ENCODE results near the gene SLC16A13. TPM values are rescaled to one million over a fixed set of nuclear protein-coding genes. Genes with fewer than 3 reads are reported as not detected.

SLC16A13 gene
- total and polyA plus RNA-seq, 2 of the 8 experiments (the other 6 are each of a cell fraction or from before 2014, with no cell fraction given), result 5.4 to 5.8 TPM

GRCh38 chr17:7022781-7023571 lies 12.8 kb upstream of the SLC16A13 start, which contains the start of gene BCL6B:
Gene BCL6B, plus strand, starts transcription at chr17:7023050. Its CDS starts 622 bp downstream, at chr17:7023672.
- Histone ChIP-seq H3K9ac (replicated peaks in 1 of 4; ENCODE audit: extremely low read depth in 1 of 4, low read depth in 3 of 4, low read length in 3 of 4) (peak within 1 kb of the TSS in 3 of 4 experiments; percentile 36 to 59 (median 46); a peak in 6 of 7 replicates), H3K27ac (ENCODE audit: low read depth, low read length) (no peak within 1 kb of the TSS), H3K23me2 (ENCODE audit: low read depth, low read length) (peaks cover 11% of the 10 kb centered on the region), H3K79me2 (ENCODE audit: control insufficient read depth in 1 of 2, insufficient read depth in 2 of 2, low read length in 2 of 2) (no peaks in the 10 kb centered on the region), H2BK120ac (replicated peaks; ENCODE audit: low read depth, low read length) (peak within 1 kb of the TSS; percentile 18), H3K23ac (ENCODE audit: insufficient read length) (no peak within 1 kb of the TSS), H3K4ac (replicated peaks; ENCODE audit: insufficient read length, low read depth, low read length) (peak within 1 kb of the TSS; percentile 25), H3K18ac (ENCODE audit: extremely low read depth, low read length) (peak within 1 kb of the TSS; percentile 78; the same call in 1 of the 2 replicates), H3K14ac (ENCODE audit: insufficient read length) (no peak within 1 kb of the TSS), H2AFZ (ENCODE audit: low read length) (peak within 1 kb of the TSS; percentile 74), H2BK15ac (ENCODE audit: low read length) (peak within 1 kb of the TSS; percentile 83), H3K9me3 (ENCODE audit: insufficient read depth in 2 of 2, low read depth in 1 of 2, low read length in 1 of 2) (no peaks in the 10 kb centered on the region), H3K4me1 (replicated peaks in 1 of 4; ENCODE audit: control insufficient read depth in 3 of 4, insufficient read depth in 4 of 4, low read length in 3 of 4) (peaks cover 0 to 15% (median 5%) of the 10 kb centered on the region in 4 experiments; a peak in 6 of 7 replicates), H3K4me2 (ENCODE audit: insufficient read depth in 1 of 2, low read depth in 2 of 2, low read length in 2 of 2) (peak within 1 kb of the TSS; percentile 91 to 97), H4K91ac (replicated peaks; ENCODE audit: insufficient read length, low read length) (peak within 1 kb of the TSS; percentile 34), H3K79me1 (ENCODE audit: low read depth, low read length) (no peaks in the 10 kb centered on the region), H4K20me1 (replicated peaks in 1 of 2; ENCODE audit: control insufficient read depth in 1 of 2, insufficient read depth in 2 of 2, low read length in 2 of 2) (no peaks in the 10 kb centered on the region), H3K27me3 (replicated peaks in 1 of 4; ENCODE audit: control insufficient read depth in 3 of 4, extremely low read depth in 1 of 4, insufficient read depth in 3 of 4, low read length in 3 of 4) (peaks cover 0 to 16% (median 14%) of the 10 kb centered on the region in 4 experiments; a peak in 6 of 7 replicates), H3K4me3 (ENCODE audit: extremely low read depth in 1 of 4, insufficient read depth in 2 of 4, low read depth in 3 of 4, low read length in 4 of 4) (peak within 1 kb of the TSS; percentile 57 to 68 (median 59)), H4K5ac (ENCODE audit: insufficient read length, low read depth, low read length) (no peak within 1 kb of the TSS), H2BK5ac (ENCODE audit: low read depth, low read length) (no peak within 1 kb of the TSS; the same call in 1 of the 2 replicates), H2BK20ac (ENCODE audit: low read length) (0 out of 2 replicates have a peak within 1 kb of the TSS, but pooled peaks have one; percentile 72), H3K56ac (replicated peaks; ENCODE audit: insufficient read length, low read depth, low read length) (peak within 1 kb of the TSS; percentile 14), H3K36me3 (ENCODE audit: control insufficient read depth in 2 of 4, insufficient read depth in 4 of 4, low read length in 3 of 4) (peaks cover 0 to 8% (median 3%) of the 10 kb centered on the region in 4 experiments; a peak in 1 of 8 replicates), H2BK12ac (ENCODE audit: low read depth, low read length) (0 out of 2 replicates have a peak within 1 kb of the TSS, but pooled peaks have one; percentile 14), H4K8ac (ENCODE audit: extremely low read depth, insufficient read depth, low read length) (peak within 1 kb of the TSS; percentile 75; the same call in 1 of the 2 replicates), H2AK5ac (ENCODE audit: low read depth, low read length) (no peak within 1 kb of the TSS)
- FAIRE-seq, result no peak
- DNase-seq (ENCODE audit: low read depth in 1 of 2, low spot score in 2 of 2), result peak in 1 of 2 experiments; percentile 74
- 5% methylated on average over 25 of the region's 47 CpGs; no CpG with 5 or more reads in 1 of the 2 experiments for WGBS, 2 experiments (ENCODE audit: extremely low coverage in 1 of 2, insufficient coverage in 1 of 2, insufficient read length in 1 of 2, insufficient replicate concordance in 2 of 2, low coverage in 1 of 2, low lambda C conversion rate in 2 of 2, missing lambda C conversion rate in 1 of 2)
- CTCF ChIA-PET (ENCODE audit: partially characterized antibody), result interaction anchor here (1.0 to 3.2 kb wide), 12 partner anchors 9 to 356 kb away, joined by 3 to 34 read pairs (median 4); partner anchors contain the start of gene ALOX12
- POLR2A ChIA-PET (ENCODE audit: partially characterized antibody), result interaction anchor here (0.8 to 3.3 kb wide), 4 partner anchors 8 to 20 kb away, joined by 3 to 15 read pairs (median 8); partner anchors contain the start of genes RNASEK and SLC16A13
- TF ChIP-seq BACH1 (IDR thresholded peaks at IDR 0.05; ENCODE audit: low read length), result no peak
- peak; percentile 30 for TF ChIP-seq EZH2 (IDR thresholded peaks at IDR 0.05; ENCODE audit: low read depth, low read length, severe bottlenecking)
- 0 out of 2 replicates have a peak, but pooled peaks have one; percentile 79 for TF ChIP-seq TCF12 (IDR thresholded peaks at IDR 0.05; ENCODE audit: low read depth, low read length)
- TF ChIP-seq POLR2A (IDR thresholded peaks at IDR 0.05; ENCODE audit: control extremely low read depth in 1 of 2, low read depth in 2 of 2, low read length in 2 of 2), result no peak; a peak in 1 of 3 replicates
- no peak for TF ChIP-seq CREB1 (IDR thresholded peaks at IDR 0.05)
- no peak for TF ChIP-seq CEBPB (IDR thresholded peaks at IDR 0.05; ENCODE audit: low read depth, low read length)
- no peak for TF ChIP-seq HDAC2 (IDR thresholded peaks at IDR 0.05; ENCODE audit: borderline replicate concordance in 1 of 2, low read depth in 2 of 2, low read length in 2 of 2)
- TF ChIP-seq, protein P1, sequence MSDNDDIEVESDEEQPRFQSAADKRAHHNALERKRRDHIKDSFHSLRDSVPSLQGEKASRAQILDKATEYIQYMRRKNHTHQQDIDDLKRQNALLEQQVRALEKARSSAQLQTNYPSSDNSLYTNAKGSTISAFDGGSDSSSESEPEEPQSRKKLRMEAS (IDR thresholded peaks at IDR 0.05), result peak; percentile 10; the same call in 1 of the 2 replicates
- no peak for TF ChIP-seq KDM5A (IDR thresholded peaks at IDR 0.05; ENCODE audit: low read length)
- no peak for TF ChIP-seq SP1 (IDR thresholded peaks at IDR 0.05; ENCODE audit: low read depth, low read length)
- no peak for TF ChIP-seq CBX5 (IDR thresholded peaks at IDR 0.05; ENCODE audit: low read depth, low read length)

All from H1 (cell line).